Upper lobe of left lung (tissue), 4 donors: ENCODE measurements around the gene RAB8B.

ENCODE experiments used
- CTCF ChIP-seq, 6 experiments: fragments of 450-650 bp in 4 of 6; fragments of 200-600 bp in 2 of 6; sonication (generic) in 2 of 6; IDR thresholded peaks; one replicate each; pipeline ENCODE4 v1.5.1; 2016 to 2019; ENCODE audit warnings: antibody characterized with exemption in 6 of 6
- EP300 ChIP-seq, 4 donors: sonication (generic); formaldehyde crosslinking; IDR thresholded peaks; one replicate each; pipeline ENCODE4 v1.5.1; 2017; ENCODE audit warnings: antibody characterized with exemption in 4 of 4, control low read depth in 2 of 4
- POLR2A ChIP-seq, 4 donors: fragments of 450-650 bp; IDR thresholded peaks; one replicate each; pipeline ENCODE4 v1.5.1; 2016 to 2017; ENCODE audit warnings: antibody characterized with exemption in 4 of 4, mild to moderate bottlenecking in 2 of 4
- POLR2AphosphoS5 ChIP-seq, 2 donors: sonication (generic); formaldehyde crosslinking; IDR thresholded peaks; one replicate each; pipeline ENCODE4 v1.5.1; 2017; ENCODE audit warnings: antibody characterized with exemption in 2 of 2

GRCh38 chr15:63252292-63252691 is 62.9 kb downstream of the RAB8B start:
- no peak for TF ChIP-seq CTCF (IDR thresholded peaks at IDR 0.05)
- no peak for TF ChIP-seq POLR2A (IDR thresholded peaks at IDR 0.05)
- no peak for TF ChIP-seq EP300 (IDR thresholded peaks at IDR 0.05)
- TF ChIP-seq POLR2AphosphoS5 (IDR thresholded peaks at IDR 0.05): no peak
